ENCODE results near the gene HEG1. TPM values are rescaled to one million over a fixed set of nuclear protein-coding genes. Genes with fewer than 3 reads are reported as not detected.

The HEG1 gene
- total and polyA plus RNA-seq, 2 of the 4 experiments (the other 2 are of a cell fraction): 25.6 to 43.4 TPM

DNA sequence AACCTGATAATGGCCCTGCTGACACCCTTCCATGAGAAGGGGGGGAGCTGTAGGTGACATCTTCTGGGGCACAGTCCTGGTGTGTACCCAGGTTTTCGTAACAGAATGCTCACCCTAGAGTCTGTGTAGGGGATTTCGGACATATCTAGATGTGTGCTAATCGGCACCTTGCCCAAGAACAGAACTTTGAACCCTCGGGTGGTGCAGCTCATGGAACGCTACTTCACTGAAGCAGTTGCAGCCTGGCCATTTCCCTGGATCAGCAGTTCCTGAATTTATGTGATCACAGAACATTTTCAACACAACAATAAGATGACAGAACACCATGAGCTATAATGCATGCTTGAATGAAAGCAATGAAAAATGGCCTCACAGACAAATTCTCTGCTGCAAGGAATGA is 63.8 kb downstream of the HEG1 start:
- BruUV-seq (replicated peaks): no TSS peak
- no peak overlapping the region for H2BK5ac ChIP-seq (ENCODE audit: low read depth, low read length, poor library complexity, severe bottlenecking)
- no peaks in the 10 kb centered on the region for H3K27me3 ChIP-seq (ENCODE audit: control insufficient read depth, insufficient read depth, low read length)
- H2BK20ac ChIP-seq (ENCODE audit: low read depth, low read length): no peak overlapping the region
- no peak overlapping the region for H2BK120ac ChIP-seq (ENCODE audit: low read depth, low read length)
- peaks cover 8 to 24% of the 10 kb centered on the region in 2 experiments; a peak in 3 of 4 replicates for H3K79me1 ChIP-seq (ENCODE audit: low read depth in 1 of 2, low read length in 2 of 2)
- H2AK9ac ChIP-seq (replicated peaks; ENCODE audit: low read depth, low read length, poor library complexity): no peak overlapping the region
- H4K91ac ChIP-seq (ENCODE audit: insufficient read depth, low read depth, low read length): no peak overlapping the region
- no peak overlapping the region for H3K18ac ChIP-seq (ENCODE audit: low read depth, low read length)
- H3K9me1 ChIP-seq (ENCODE audit: insufficient read depth, low read length): no peaks in the 10 kb centered on the region; the same call in none of the 2 replicates
- in situ Hi-C loops (cut with MboI; ENCODE audit: low sequenced_read_pairs): loop anchor here (10.0 to 25.0 kb wide), 2 partner anchors 443 to 595 kb away; partner anchors contain the start of gene OSBPL11
- no peak overlapping the region for H2BK15ac ChIP-seq (ENCODE audit: low read depth, low read length)
- H3K4me2 ChIP-seq (ENCODE audit: low read depth, low read length): no peak overlapping the region
- dilution Hi-C loops (cut with HindIII; ENCODE audit: low sequenced_read_pairs, unreplicated experiment): no loop called here
- H3K56ac ChIP-seq (ENCODE audit: extremely low read depth, insufficient read depth, low read length): no peak overlapping the region
- 100% methylated on average over 3 of the region's 5 CpGs; no CpG with 5 or more reads in 1 of the 2 experiments for WGBS, 2 experiments (ENCODE audit: extremely low coverage in 2 of 2, insufficient read length in 1 of 2)
- no peak overlapping the region for H3K14ac ChIP-seq (replicated peaks; ENCODE audit: low read depth, low read length)
- no peak overlapping the region for H3K4me3 ChIP-seq (ENCODE audit: insufficient read depth, low read depth, low read length)
- no peak overlapping the region for H4K5ac ChIP-seq (ENCODE audit: low read depth, low read length)
- H2AK5ac ChIP-seq (ENCODE audit: low read depth, low read length): no peak overlapping the region
- ChIA-PET CTCF (interaction anchor here (0.6 kb wide), 1 partner anchor 54 kb away, joined by 3 read pairs; no protein-coding TSS in a partner anchor), POLR2A (ENCODE audit: unreplicated experiment) (no interaction called here)
- no peak overlapping the region for H3K4ac ChIP-seq (ENCODE audit: low read depth, low read length)
- no peaks in the 10 kb centered on the region for H3K9me3 ChIP-seq (ENCODE audit: control insufficient read depth, insufficient read depth, low read length)
- peaks cover 7% of the 10 kb centered on the region; the same call in 1 of the 2 replicates for H4K20me1 ChIP-seq (ENCODE audit: insufficient read depth, low read length)
- H2AFZ ChIP-seq (replicated peaks; ENCODE audit: low read length, poor library complexity): no peak overlapping the region
- no peak overlapping the region for H3K27ac ChIP-seq (ENCODE audit: insufficient read depth, low read length)
- no peak overlapping the region for H3K23ac ChIP-seq (ENCODE audit: low read depth, low read length)
- no peak for ATAC-seq (ENCODE audit: low read depth)
- H3K9ac ChIP-seq (ENCODE audit: low read depth, low read length): no peak overlapping the region
- H3K4me1 ChIP-seq (ENCODE audit: control insufficient read depth, insufficient read depth, low read length): no peaks in the 10 kb centered on the region; the same call in 1 of the 2 replicates
- intact Hi-C loops (cut with micrococcal nuclease): no loop called here
- H4K8ac ChIP-seq (ENCODE audit: low read depth in 2 of 2, low read length in 2 of 2): no peak overlapping the region
- no peak for DNase-seq
- H3K36me3 ChIP-seq (ENCODE audit: control insufficient read depth, insufficient read depth, low read length): peaks cover 55% of the 10 kb centered on the region
- no peak for TF ChIP-seq MXI1 (IDR thresholded peaks at IDR 0.05; ENCODE audit: borderline replicate concordance, low read depth, low read length)
- TF ChIP-seq, protein P1, sequence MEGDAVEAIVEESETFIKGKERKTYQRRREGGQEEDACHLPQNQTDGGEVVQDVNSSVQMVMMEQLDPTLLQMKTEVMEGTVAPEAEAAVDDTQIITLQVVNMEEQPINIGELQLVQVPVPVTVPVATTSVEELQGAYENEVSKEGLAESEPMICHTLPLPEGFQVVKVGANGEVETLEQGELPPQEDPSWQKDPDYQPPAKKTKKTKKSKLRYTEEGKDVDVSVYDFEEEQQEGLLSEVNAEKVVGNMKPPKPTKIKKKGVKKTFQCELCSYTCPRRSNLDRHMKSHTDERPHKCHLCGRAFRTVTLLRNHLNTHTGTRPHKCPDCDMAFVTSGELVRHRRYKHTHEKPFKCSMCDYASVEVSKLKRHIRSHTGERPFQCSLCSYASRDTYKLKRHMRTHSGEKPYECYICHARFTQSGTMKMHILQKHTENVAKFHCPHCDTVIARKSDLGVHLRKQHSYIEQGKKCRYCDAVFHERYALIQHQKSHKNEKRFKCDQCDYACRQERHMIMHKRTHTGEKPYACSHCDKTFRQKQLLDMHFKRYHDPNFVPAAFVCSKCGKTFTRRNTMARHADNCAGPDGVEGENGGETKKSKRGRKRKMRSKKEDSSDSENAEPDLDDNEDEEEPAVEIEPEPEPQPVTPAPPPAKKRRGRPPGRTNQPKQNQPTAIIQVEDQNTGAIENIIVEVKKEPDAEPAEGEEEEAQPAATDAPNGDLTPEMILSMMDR (conservative IDR thresholded peaks at IDR 0.05; ENCODE audit: low read depth, low read length): no peak
- TF ChIP-seq RFX5 (IDR thresholded peaks at IDR 0.05; ENCODE audit: low read depth, low read length): no peak
- TF ChIP-seq MAZ (IDR thresholded peaks at IDR 0.05; ENCODE audit: borderline replicate concordance, low read depth, low read length): no peak
- TF ChIP-seq RCOR1 (IDR thresholded peaks at IDR 0.05; ENCODE audit: insufficient replicate concordance, low read length): no peak
- no peak for TF ChIP-seq USF2 (IDR thresholded peaks at IDR 0.05; ENCODE audit: low read depth, low read length)
- TF ChIP-seq MAFK (IDR thresholded peaks at IDR 0.05; ENCODE audit: low read depth, low read length): no peak
- TF ChIP-seq, protein P2, sequence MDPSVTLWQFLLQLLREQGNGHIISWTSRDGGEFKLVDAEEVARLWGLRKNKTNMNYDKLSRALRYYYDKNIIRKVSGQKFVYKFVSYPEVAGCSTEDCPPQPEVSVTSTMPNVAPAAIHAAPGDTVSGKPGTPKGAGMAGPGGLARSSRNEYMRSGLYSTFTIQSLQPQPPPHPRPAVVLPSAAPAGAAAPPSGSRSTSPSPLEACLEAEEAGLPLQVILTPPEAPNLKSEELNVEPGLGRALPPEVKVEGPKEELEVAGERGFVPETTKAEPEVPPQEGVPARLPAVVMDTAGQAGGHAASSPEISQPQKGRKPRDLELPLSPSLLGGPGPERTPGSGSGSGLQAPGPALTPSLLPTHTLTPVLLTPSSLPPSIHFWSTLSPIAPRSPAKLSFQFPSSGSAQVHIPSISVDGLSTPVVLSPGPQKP (IDR thresholded peaks at IDR 0.05; ENCODE audit: borderline replicate concordance, low read depth, low read length): no peak
- no peak for TF ChIP-seq FOS (IDR thresholded peaks at IDR 0.05; ENCODE audit: low read depth, low read length)
- TF ChIP-seq NFE2L2 (IDR thresholded peaks at IDR 0.05; ENCODE audit: low read depth, low read length): no peak
- TF ChIP-seq CHD1 (IDR thresholded peaks at IDR 0.05; ENCODE audit: low read depth, low read length): no peak
- no peak for TF ChIP-seq RAD21 (IDR thresholded peaks at IDR 0.05; ENCODE audit: low read length)
- TF ChIP-seq BHLHE40 (IDR thresholded peaks at IDR 0.05; ENCODE audit: low read depth, low read length): no peak
- TF ChIP-seq POLR2A (IDR thresholded peaks at IDR 0.05; ENCODE audit: low read depth, low read length): no peak
- TF ChIP-seq SMC3 (IDR thresholded peaks at IDR 0.05; ENCODE audit: low read depth, low read length): no peak
- no peak for TF ChIP-seq CEBPB (IDR thresholded peaks at IDR 0.05; ENCODE audit: low read depth, low read length)
